ENCODE measurements around the gene SMYD3.

- no peak for TF ChIP-seq CTCF (IDR thresholded peaks at IDR 0.05)
- no peak for TF ChIP-seq POLR2A (IDR thresholded peaks at IDR 0.05)
Measured at GRCh38 chr1:246488674-246489073, 18.4 kb downstream of the SMYD3 start.
